AG20443 (cell line): Measurements from ENCODE around the gene FOXO1.

Experiments used
- DNase-seq: peaks from one replicate; pipeline ENCODE4 v3.0.0; 2012; ENCODE audit warnings: low spot score, mixed read lengths

Gene FOXO1

GRCh38 chr13:40506592-40507446 lies 159.6 kb downstream of the FOXO1 start:
- DNase-seq = no peak
